GM13976 (cell line): ENCODE measurements around the gene PLEKHA7.

Experiments used
- DNase-seq: peaks from one replicate; pipeline ENCODE4 v3.0.0; 2012; ENCODE audit warnings: low spot score
- in situ Hi-C: fragments of 300-500 bp; cut with MboI; formaldehyde crosslinking; loops from one replicate; pipeline ENCODE4 v1.12.0; 2022; ENCODE audit warnings: low sequenced_read_pairs, mixed read lengths, inconsistent platforms; ENCODE audit not compliant: unreplicated experiment
- TF ChIP-seq, protein P1 (sequence below): IDR thresholded peaks from 2 replicates; pipeline ENCODE4 v1.5.1; 2012; ENCODE audit warnings: borderline replicate concordance, mild to moderate bottlenecking; ENCODE audit not compliant: insufficient read depth; ENCODE audit errors: extremely low read depth, missing control alignments, control extremely low read depth

Gene PLEKHA7

DNA sequence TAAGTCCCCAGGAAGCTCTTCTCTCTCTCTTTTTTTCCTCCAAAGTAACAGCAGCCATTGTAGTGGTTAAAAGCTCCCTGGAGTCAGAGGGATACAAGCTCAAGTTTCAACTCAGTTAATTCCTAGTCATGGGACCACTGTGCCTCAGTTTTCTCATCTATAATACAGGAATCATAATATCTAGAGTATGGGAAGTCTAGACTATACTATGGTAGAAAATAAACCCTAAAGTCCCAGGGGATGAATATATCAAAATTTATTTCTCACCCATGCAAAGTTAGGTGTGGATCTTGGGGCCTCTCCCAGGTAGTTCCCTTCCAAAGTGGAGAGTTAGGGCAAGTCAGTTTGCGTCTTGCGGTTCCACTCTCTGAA, 242.1 kb downstream of the PLEKHA7 start:
- DNase-seq, result no peak
- in situ Hi-C loops, result no loop called here
- TF ChIP-seq, protein P1, sequence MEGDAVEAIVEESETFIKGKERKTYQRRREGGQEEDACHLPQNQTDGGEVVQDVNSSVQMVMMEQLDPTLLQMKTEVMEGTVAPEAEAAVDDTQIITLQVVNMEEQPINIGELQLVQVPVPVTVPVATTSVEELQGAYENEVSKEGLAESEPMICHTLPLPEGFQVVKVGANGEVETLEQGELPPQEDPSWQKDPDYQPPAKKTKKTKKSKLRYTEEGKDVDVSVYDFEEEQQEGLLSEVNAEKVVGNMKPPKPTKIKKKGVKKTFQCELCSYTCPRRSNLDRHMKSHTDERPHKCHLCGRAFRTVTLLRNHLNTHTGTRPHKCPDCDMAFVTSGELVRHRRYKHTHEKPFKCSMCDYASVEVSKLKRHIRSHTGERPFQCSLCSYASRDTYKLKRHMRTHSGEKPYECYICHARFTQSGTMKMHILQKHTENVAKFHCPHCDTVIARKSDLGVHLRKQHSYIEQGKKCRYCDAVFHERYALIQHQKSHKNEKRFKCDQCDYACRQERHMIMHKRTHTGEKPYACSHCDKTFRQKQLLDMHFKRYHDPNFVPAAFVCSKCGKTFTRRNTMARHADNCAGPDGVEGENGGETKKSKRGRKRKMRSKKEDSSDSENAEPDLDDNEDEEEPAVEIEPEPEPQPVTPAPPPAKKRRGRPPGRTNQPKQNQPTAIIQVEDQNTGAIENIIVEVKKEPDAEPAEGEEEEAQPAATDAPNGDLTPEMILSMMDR, result no peak

- in situ Hi-C loops, result no loop called here
- TF ChIP-seq, protein P1, result no peak
- DNase-seq, result peak; percentile 11
Measured at GRCh38 chr11:16771350-16772140, 242.7 kb downstream of the PLEKHA7 start.

GRCh38 chr11:16770016-16770415, 244.2 kb downstream of the PLEKHA7 start:
- no peak for DNase-seq
- in situ Hi-C loops, result no loop called here
- TF ChIP-seq, protein P1, result no peak

DNA sequence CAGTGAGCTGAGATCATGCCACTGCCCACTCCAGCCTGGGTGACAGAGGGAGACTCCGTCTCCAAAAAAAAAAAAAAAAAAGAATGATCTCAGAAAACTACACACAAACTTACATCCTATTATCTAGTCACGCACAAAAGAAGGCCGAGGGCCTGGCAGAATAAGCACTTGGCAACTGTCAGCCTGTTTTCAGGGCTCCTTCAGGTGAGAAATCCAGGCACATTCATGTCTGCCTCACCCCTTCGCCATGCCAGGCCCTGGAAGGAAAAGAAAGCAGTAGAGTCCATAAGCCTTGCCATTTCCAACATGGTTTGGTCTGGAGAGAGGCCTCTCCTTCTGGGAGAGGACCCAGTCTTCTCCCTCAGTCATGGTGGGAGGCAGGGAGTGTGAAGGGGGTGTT, 244.8 kb downstream of the PLEKHA7 start:
- in situ Hi-C loops, result no loop called here
- TF ChIP-seq, protein P1, result no peak
- no peak for DNase-seq

GRCh38 chr11:16767957-16768356, 246.3 kb downstream of the PLEKHA7 start:
- DNase-seq, result no peak
- TF ChIP-seq, protein P1, result no peak
- in situ Hi-C loops, result no loop called here

DNA sequence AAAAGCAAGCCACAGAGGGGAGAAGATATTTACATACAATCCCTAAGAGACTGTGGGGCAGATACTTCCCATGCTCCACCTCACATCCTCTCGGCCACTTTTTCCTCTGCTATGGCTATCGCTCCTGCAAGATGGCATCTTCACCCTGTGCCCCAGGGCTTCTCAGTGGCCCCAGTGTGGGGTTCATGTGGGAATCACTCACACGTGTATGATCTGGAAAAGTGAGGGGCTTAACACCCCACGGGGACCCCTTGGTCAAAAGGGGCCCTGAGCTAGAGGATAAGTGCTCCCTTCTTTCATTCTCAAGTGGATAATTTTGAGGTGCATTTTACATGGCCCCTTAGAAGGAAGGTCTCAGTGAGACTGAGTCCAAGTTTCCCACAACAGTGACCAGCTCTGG, 247.1 kb downstream of the PLEKHA7 start:
- no peak for DNase-seq
- TF ChIP-seq, protein P1, result no peak
- in situ Hi-C loops, result no loop called here

GRCh38 chr11:16764888-16765287, 249.3 kb downstream of the PLEKHA7 start:
- TF ChIP-seq, protein P1, result no peak
- DNase-seq, result no peak
- in situ Hi-C loops, result no loop called here
